ENCODE measurements around the gene UBE2N.
"Not testable (repeated sequence)": the region's sequence is repeated elsewhere in the genome, so short reads cannot be mapped to it uniquely, and the experiment has no call there.

The UBE2N gene

GRCh38 chr12:93440043-93440835 is 1.5 kb downstream of the UBE2N start:
- in situ Hi-C loops (cut with HindIII; ENCODE audit: low pct_unique_long_range_greater_than_20kb, low sequenced_read_pairs) = no loop called here
- TF ChIP-seq JUND (IDR thresholded peaks at IDR 0.05; ENCODE audit: low read depth) = no peak
- no peak for DNase-seq (ENCODE audit: low read depth in 1 of 2, low spot score in 1 of 2)

DNA sequence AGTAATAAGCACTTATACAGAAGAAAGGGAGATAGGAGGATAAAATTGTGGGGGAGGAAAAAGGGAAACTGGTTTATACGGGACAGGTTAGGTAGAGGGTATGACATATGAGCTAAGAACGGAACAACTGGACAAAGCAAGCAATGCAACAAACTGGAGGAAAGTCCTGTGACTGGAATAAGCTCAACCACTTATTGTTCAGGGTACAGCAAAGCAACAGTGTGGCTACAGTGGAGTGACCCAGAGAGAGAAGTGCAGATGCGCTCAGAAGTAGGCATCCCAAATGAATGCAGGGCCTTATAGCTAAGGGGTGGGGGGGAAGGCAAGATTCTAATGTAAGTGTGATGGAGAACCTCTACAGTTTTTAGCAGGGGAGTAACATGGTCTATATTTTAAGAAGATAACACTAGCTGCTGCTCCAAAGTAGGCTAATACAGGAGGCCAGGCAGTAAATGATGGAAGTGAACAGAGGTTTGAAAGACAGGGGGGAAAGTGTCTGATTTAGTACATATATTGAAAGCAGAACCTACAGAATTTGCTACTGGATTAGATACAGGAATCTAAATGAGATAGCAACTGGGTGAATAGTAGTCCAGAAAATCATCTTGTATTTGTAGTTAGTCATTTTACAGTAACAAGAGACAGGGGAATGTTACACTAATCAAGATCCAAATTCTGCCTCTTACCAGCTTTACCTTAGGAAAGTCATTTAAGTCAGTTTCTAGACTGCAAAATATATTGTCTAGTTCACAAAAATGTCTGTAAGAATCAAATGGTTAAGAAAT is 3.3 kb downstream of the UBE2N start:
- DNase-seq (ENCODE audit: low read depth in 1 of 2, low spot score in 1 of 2) = no peak
- in situ Hi-C loops (cut with HindIII; ENCODE audit: low pct_unique_long_range_greater_than_20kb, low sequenced_read_pairs) = no loop called here
- no peak for TF ChIP-seq JUND (IDR thresholded peaks at IDR 0.05; ENCODE audit: low read depth)

GRCh38 chr12:93434256-93434865 is 7.4 kb downstream of the UBE2N start:
- DNase-seq (ENCODE audit: low read depth in 1 of 2, low spot score in 1 of 2) = no peak
- TF ChIP-seq JUND (IDR thresholded peaks at IDR 0.05; ENCODE audit: low read depth) = no peak
- in situ Hi-C loops (cut with HindIII; ENCODE audit: low pct_unique_long_range_greater_than_20kb, low sequenced_read_pairs) = no loop called here

- DNase-seq (ENCODE audit: low read depth in 1 of 2, low spot score in 1 of 2); in situ Hi-C loops (cut with HindIII; ENCODE audit: low pct_unique_long_range_greater_than_20kb, low sequenced_read_pairs): not testable (repeated sequence)
Observed at GRCh38 chr12:93432031-93432430, 9.7 kb downstream of the UBE2N start.

DNA sequence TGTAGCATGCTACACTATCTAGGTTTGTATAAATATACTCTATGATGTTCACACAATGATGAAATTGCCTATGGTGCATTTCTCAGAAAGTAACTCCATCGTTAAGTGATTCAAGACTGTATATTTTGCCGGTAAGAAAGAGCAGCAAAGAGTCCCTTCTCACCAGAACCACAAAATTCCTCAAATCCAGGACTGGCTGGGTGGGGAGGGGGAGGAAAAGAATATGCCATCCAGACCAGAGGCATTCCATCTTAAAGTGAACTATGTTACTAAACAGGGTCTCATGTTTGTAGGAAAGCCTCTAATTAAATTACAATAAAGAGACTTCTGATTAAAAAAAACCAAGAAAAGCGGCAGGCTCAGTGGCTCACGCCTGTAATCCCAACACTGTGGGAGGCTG is 11.5 kb downstream of the UBE2N start:
- DNase-seq (ENCODE audit: low read depth in 1 of 2, low spot score in 1 of 2) = no peak
- in situ Hi-C loops (cut with HindIII; ENCODE audit: low pct_unique_long_range_greater_than_20kb, low sequenced_read_pairs) = no loop called here
- no peak for TF ChIP-seq JUND (IDR thresholded peaks at IDR 0.05; ENCODE audit: low read depth)

DNA sequence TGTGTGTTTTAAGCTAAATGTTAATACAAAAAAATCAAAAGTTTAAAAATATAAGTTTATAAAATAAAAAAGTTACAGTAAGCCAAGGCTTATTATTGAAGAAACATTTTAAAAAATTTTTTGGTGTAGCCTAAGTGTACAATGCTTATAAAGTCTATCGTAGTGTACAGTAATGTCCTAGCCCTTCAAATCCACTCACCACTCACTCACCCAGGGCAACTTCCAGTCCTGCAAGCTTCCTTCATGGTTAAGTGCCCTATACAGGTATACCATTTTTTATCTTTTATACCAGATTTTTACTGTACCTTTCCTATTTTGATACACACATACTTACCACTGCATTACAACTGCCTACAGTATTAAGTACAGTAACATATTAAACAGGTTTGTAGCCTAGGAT is 11.9 kb downstream of the UBE2N start:
- DNase-seq (ENCODE audit: low read depth in 1 of 2, low spot score in 1 of 2) = no peak
- TF ChIP-seq JUND (IDR thresholded peaks at IDR 0.05; ENCODE audit: low read depth) = no peak
- in situ Hi-C loops (cut with HindIII; ENCODE audit: low pct_unique_long_range_greater_than_20kb, low sequenced_read_pairs) = no loop called here

- TF ChIP-seq JUND (IDR thresholded peaks at IDR 0.05; ENCODE audit: low read depth) = no peak
- in situ Hi-C loops (cut with HindIII; ENCODE audit: low pct_unique_long_range_greater_than_20kb, low sequenced_read_pairs) = no loop called here
- no peak for DNase-seq (ENCODE audit: low read depth in 1 of 2, low spot score in 1 of 2)
Observed at GRCh38 chr12:93429448-93429847, 12.3 kb downstream of the UBE2N start.

GRCh38 chr12:93427779-93428564 is 13.8 kb downstream of the UBE2N start:
- no peak for DNase-seq (ENCODE audit: low read depth in 1 of 2, low spot score in 1 of 2)
- in situ Hi-C loops (cut with HindIII; ENCODE audit: low pct_unique_long_range_greater_than_20kb, low sequenced_read_pairs) = no loop called here
- TF ChIP-seq JUND (IDR thresholded peaks at IDR 0.05; ENCODE audit: low read depth) = no peak

GRCh38 chr12:93426412-93426805 is 15.3 kb downstream of the UBE2N start:
- no peak for TF ChIP-seq JUND (IDR thresholded peaks at IDR 0.05; ENCODE audit: low read depth)
- no peak for DNase-seq (ENCODE audit: low read depth in 1 of 2, low spot score in 1 of 2)
- in situ Hi-C loops (cut with HindIII; ENCODE audit: low pct_unique_long_range_greater_than_20kb, low sequenced_read_pairs) = no loop called here

DNA sequence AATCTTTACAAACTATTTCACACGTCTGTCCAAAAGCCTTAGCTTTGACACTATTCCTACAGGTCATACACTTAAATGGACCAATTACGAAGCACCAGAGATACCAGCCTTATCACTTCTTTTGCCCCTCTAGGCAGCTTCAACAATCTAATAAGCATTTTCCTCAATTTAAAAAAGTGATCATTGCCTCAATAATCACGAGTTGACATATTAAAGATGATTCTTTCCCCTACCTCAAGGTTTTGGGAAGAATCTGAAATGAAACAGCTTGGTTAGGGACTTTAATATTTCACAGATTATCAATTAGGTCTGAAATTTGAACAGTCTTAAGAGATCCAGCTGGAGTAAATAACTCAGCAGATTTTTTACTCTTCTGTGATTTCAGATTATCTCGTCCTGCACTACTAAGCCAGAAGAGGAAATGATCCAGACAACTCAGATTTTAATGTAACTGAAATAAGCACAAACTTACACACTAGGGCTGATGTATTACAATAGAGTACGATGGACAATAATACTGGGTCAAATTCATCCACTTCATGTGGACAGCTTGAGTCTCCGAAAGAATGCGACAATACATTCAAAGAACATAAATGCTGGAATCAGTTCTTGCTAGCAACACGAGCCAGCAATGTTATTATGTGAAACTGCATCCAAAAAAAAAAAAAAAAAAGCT is 15.9 kb downstream of the UBE2N start:
- TF ChIP-seq JUND (IDR thresholded peaks at IDR 0.05; ENCODE audit: low read depth) = no peak
- in situ Hi-C loops (cut with HindIII; ENCODE audit: low pct_unique_long_range_greater_than_20kb, low sequenced_read_pairs) = no loop called here

GRCh38 chr12:93422050-93422449 is 19.7 kb downstream of the UBE2N start:
- DNase-seq (ENCODE audit: low read depth in 1 of 2, low spot score in 1 of 2) = no peak
- in situ Hi-C loops (cut with HindIII; ENCODE audit: low pct_unique_long_range_greater_than_20kb, low sequenced_read_pairs) = no loop called here
- TF ChIP-seq JUND (IDR thresholded peaks at IDR 0.05; ENCODE audit: low read depth) = no peak

More for the DNA sequence above, 15.9 kb downstream of the UBE2N start:
- DNase-seq (ENCODE audit: low read depth in 1 of 2, low spot score in 1 of 2) = no peak
